Smooth muscle cell (in vitro differentiated cells): Measurements from ENCODE around the gene UBTD2. TPM values are rescaled to one million over a fixed set of nuclear protein-coding genes. Genes with fewer than 3 reads are reported as not detected.

ENCODE experiments used
- DNase-seq: peaks from one replicate; lab custom pipeline; 2025; ENCODE audit not compliant: unreplicated experiment; lab: John Stamatoyannopoulos, UW
- H2AFZ ChIP-seq: fragments of 200-600 bp; sonication (generic); 2 replicates; pipeline ENCODE4 v1.6.0; 2016; ENCODE audit warnings: antibody characterized with exemption, low read depth, mild to moderate bottlenecking
- H3F3A ChIP-seq: fragments of 200-600 bp; sonication (generic); 2 replicates; pipeline ENCODE4 v1.6.0; 2017; ENCODE audit warnings: antibody characterized with exemption, low read depth
- H3K27ac ChIP-seq: fragments of 200-600 bp; sonication (generic); 2 replicates; pipeline ENCODE4 v1.5.1; 2016; ENCODE audit warnings: low read depth, mild to moderate bottlenecking
- H3K27me3 ChIP-seq: fragments of 200-600 bp; sonication (generic); 2 replicates; pipeline ENCODE4 v1.6.1; 2016; ENCODE audit warnings: low read depth, mild to moderate bottlenecking
- H3K36me3 ChIP-seq: fragments of 200-600 bp; sonication (generic); 2 replicates; pipeline ENCODE4 v1.5.1; 2016; ENCODE audit warnings: low read depth
- H3K4me1 ChIP-seq: fragments of 200-600 bp; sonication (generic); 2 replicates; pipeline ENCODE4 v1.5.1; 2016; ENCODE audit warnings: low read depth
- H3K4me2 ChIP-seq: fragments of 200-600 bp; sonication (generic); 2 replicates; pipeline ENCODE4 v1.6.0; 2016; ENCODE audit warnings: mild to moderate bottlenecking
- H3K4me3 ChIP-seq: fragments of 200-600 bp; sonication (generic); 2 replicates; pipeline ENCODE4 v1.5.1; 2016; ENCODE audit warnings: mild to moderate bottlenecking
- H3K79me2 ChIP-seq: fragments of 200-600 bp; sonication (generic); 2 replicates; pipeline ENCODE4 v1.6.0; 2016; ENCODE audit warnings: low read depth, mild to moderate bottlenecking
- H3K9ac ChIP-seq: fragments of 200-600 bp; sonication (generic); 2 replicates; pipeline ENCODE4 v1.6.0; 2016; ENCODE audit warnings: low read depth
- H3K9me3 ChIP-seq: fragments of 200-600 bp; sonication (generic); replicated peaks from 2 replicates; pipeline ENCODE4 v1.5.1; 2016; ENCODE audit warnings: low read depth
- H4K20me1 ChIP-seq: fragments of 200-600 bp; sonication (generic); 2 replicates; pipeline ENCODE4 v1.6.0; 2016; ENCODE audit warnings: low read depth
- CTCF ChIP-seq: fragments of 200-600 bp; sonication (generic); IDR thresholded peaks from 2 replicates; pipeline ENCODE4 v1.5.1; 2017; ENCODE audit warnings: borderline replicate concordance, mild to moderate bottlenecking, antibody characterized with exemption; ENCODE audit not compliant: insufficient read depth, poor library complexity, severe bottlenecking
- WGBS: methylation state at CpG from one replicate; pipeline ENCODE4 v1.1.7; 2016; ENCODE audit warnings: low lambda C conversion rate; 5-methylcytosine and 5-hydroxymethylcytosine counted together
- polyA plus RNA-seq: library from polyadenylated mRNA; unstranded; fragments of >200 nt; fragmentation: Nextera tagmentation; extraction: Ambion mirVana; gene quantifications from 2 replicates; pipeline ENCODE4 v1.2.1, GENCODE V29; 2016
- total RNA-seq: library from RNA; depleted of rRNA; stranded (reverse); fragments of >200 nt; gene quantifications from 2 replicates; pipeline ENCODE4 v1.2.3, GENCODE V29; 2014

Gene UBTD2
- total and polyA plus RNA-seq, 2 experiments from 2014 or later: 20.8 to 38.2 TPM

GRCh38 chr5:172163346-172163745, 120.2 kb downstream of the UBTD2 start:
- WGBS: 55% methylated on average over 4 of the region's 4 CpGs
- Histone ChIP-seq H3F3A (no peaks in the 10 kb centered on the region), H3K4me1 (no peaks in the 10 kb centered on the region), H3K27me3 (no peaks in the 10 kb centered on the region), H3K9ac (no peak overlapping the region), H3K36me3 (no peaks in the 10 kb centered on the region), H2AFZ (no peak overlapping the region), H3K79me2 (peaks cover 9% of the 10 kb centered on the region), H3K4me2 (no peak overlapping the region), H3K4me3 (no peak overlapping the region), H4K20me1 (peaks cover 59% of the 10 kb centered on the region), H3K9me3 (no peaks in the 10 kb centered on the region), H3K27ac (no peak overlapping the region)
- no peak for TF ChIP-seq CTCF
- no peak for DNase-seq

- Histone ChIP-seq H3K4me2 (no peak overlapping the region), H4K20me1 (peaks cover 56% of the 10 kb centered on the region), H3K36me3 (no peaks in the 10 kb centered on the region), H3K9me3 (no peaks in the 10 kb centered on the region), H3K9ac (no peak overlapping the region), H3K27ac (no peak overlapping the region), H3K4me3 (no peak overlapping the region), H3F3A (no peaks in the 10 kb centered on the region), H3K4me1 (no peaks in the 10 kb centered on the region), H3K79me2 (peaks cover 9% of the 10 kb centered on the region), H2AFZ (no peak overlapping the region), H3K27me3 (no peaks in the 10 kb centered on the region)
- WGBS: 94% methylated on average over 5 of the region's 5 CpGs
- no peak for TF ChIP-seq CTCF
- no peak for DNase-seq
Measured at GRCh38 chr5:172162987-172163343, 120.6 kb downstream of the UBTD2 start.

- Histone ChIP-seq H3K27me3 (no peaks in the 10 kb centered on the region), H3K79me2 (peaks cover 9% of the 10 kb centered on the region), H2AFZ (no peak overlapping the region), H3K36me3 (no peaks in the 10 kb centered on the region), H3F3A (no peaks in the 10 kb centered on the region), H4K20me1 (peaks cover 51% of the 10 kb centered on the region), H3K4me1 (no peaks in the 10 kb centered on the region), H3K9ac (no peak overlapping the region), H3K9me3 (no peaks in the 10 kb centered on the region), H3K27ac (no peak overlapping the region), H3K4me2 (no peak overlapping the region), H3K4me3 (no peak overlapping the region)
- TF ChIP-seq CTCF: no peak
- DNase-seq: no peak
- 88% methylated on average over 5 of the region's 5 CpGs for WGBS
Measured at GRCh38 chr5:172162323-172162986, 121.1 kb downstream of the UBTD2 start.

- Histone ChIP-seq H3K4me1 (no peaks in the 10 kb centered on the region), H3K27me3 (no peaks in the 10 kb centered on the region), H3K4me2 (no peak overlapping the region), H4K20me1 (peaks cover 48% of the 10 kb centered on the region), H3K9me3 (no peaks in the 10 kb centered on the region), H2AFZ (no peak overlapping the region), H3K36me3 (no peaks in the 10 kb centered on the region), H3K9ac (no peak overlapping the region), H3K4me3 (no peak overlapping the region), H3F3A (no peaks in the 10 kb centered on the region), H3K79me2 (peaks cover 9% of the 10 kb centered on the region), H3K27ac (no peak overlapping the region)
- 78% methylated on average over 9 of the region's 9 CpGs for WGBS
- TF ChIP-seq CTCF: no peak
- no peak for DNase-seq
Measured at GRCh38 chr5:172160506-172160905, 123.1 kb downstream of the UBTD2 start.
